Lung (tissue), 12 donors: ENCODE results near the gene MILR1. TPM values are rescaled to one million over a fixed set of nuclear protein-coding genes. Genes with fewer than 3 reads are reported as not detected.

Experiments used
- ATAC-seq: fragments of 200-7000 bp; cut with Tn5 transposase; one replicate; pipeline ENCODE4 v1.9.1; 2020; ENCODE audit warnings: moderate number of reproducible peaks; ENCODE audit not compliant: insufficient read depth, low FRiP score
- DNase-seq, 3 donors: peaks; one replicate each; pipeline ENCODE4 v3.0.0-alpha.2; 2013 to 2017
- H3K27ac ChIP-seq, 2 donors: one replicate each; pipeline ENCODE4 v1.5.1; 2013; ENCODE audit warnings: mild to moderate bottlenecking in 2 of 2, moderate library complexity in 2 of 2, control low read depth in 1 of 2, inconsistent platforms in 1 of 2, low read depth in 1 of 2, low read length in 1 of 2
- H3K27me3 ChIP-seq, 3 donors: one replicate each; pipeline ENCODE4 v1.5.1; 2013; ENCODE audit warnings: low read length in 2 of 3; ENCODE audit not compliant: control insufficient read depth in 3 of 3, insufficient read depth in 3 of 3
- H3K36me3 ChIP-seq, 4 donors: one replicate each; pipeline ENCODE4 v1.5.1; 2013; ENCODE audit warnings: low read length in 4 of 4, mild to moderate bottlenecking in 1 of 4, moderate library complexity in 1 of 4; ENCODE audit not compliant: control insufficient read depth in 4 of 4, insufficient read depth in 4 of 4
- H3K4me1 ChIP-seq, 5 donors: one replicate each; pipeline ENCODE4 v1.5.1; 2013; ENCODE audit warnings: low read length in 5 of 5, mild to moderate bottlenecking in 2 of 5, moderate library complexity in 1 of 5; ENCODE audit not compliant: control insufficient read depth in 5 of 5, insufficient read depth in 5 of 5
- H3K4me3 ChIP-seq: one replicate; pipeline ENCODE4 v1.5.1; 2013; ENCODE audit warnings: mild to moderate bottlenecking, control low read depth, moderate library complexity
- H3K9ac ChIP-seq, 2 donors: one replicate each; pipeline ENCODE4 v1.5.1; 2013; ENCODE audit warnings: low read length in 2 of 2, control low read depth in 1 of 2; ENCODE audit not compliant: insufficient read depth in 1 of 2
- H3K9me3 ChIP-seq, 4 donors: one replicate each; pipeline ENCODE4 v1.5.1; 2013; ENCODE audit warnings: low read length in 3 of 4, mild to moderate bottlenecking in 1 of 4, moderate library complexity in 1 of 4; ENCODE audit not compliant: control insufficient read depth in 4 of 4, insufficient read depth in 3 of 4
- WGBS, 2 donors: extraction: QIAGEN DNeasy Blood & Tissue Kit; methylation state at CpG; one replicate each; pipeline ENCODE4 v1.1.7; 2013; 5-methylcytosine and 5-hydroxymethylcytosine counted together
- polyA plus RNA-seq, 2 donors: library from polyadenylated mRNA; stranded (reverse); fragments of 200-250 nt; gene quantifications; one replicate each; pipeline ENCODE4 v1.2.1, GENCODE V29; 2013
- total RNA-seq, 2 donors: library from RNA; depleted of rRNA in 1 of 2; stranded (reverse); fragments of >200 nt in 1 of 2; gene quantifications; one replicate each; pipeline ENCODE4 v1.2.1, GENCODE V29; 2014 to 2021
- TF ChIP-seq, protein P1 (sequence below): IDR thresholded peaks from 2 replicates; pipeline ENCODE4 v1.5.1; 2012; ENCODE audit warnings: mild to moderate bottlenecking; ENCODE audit errors: control extremely low read depth, extremely low read depth
- donor health status: control.
- donor health status: control.
- donor health status: Bipolar disorder and iron deficiency.
- donor health status: healthy.
- donor health status: DM: yes; HTN: yes; CAD: no.

The MILR1 gene
- total and polyA plus RNA-seq, 4 donors: 6.9 to 36.3 (median 16.7) TPM

DNA sequence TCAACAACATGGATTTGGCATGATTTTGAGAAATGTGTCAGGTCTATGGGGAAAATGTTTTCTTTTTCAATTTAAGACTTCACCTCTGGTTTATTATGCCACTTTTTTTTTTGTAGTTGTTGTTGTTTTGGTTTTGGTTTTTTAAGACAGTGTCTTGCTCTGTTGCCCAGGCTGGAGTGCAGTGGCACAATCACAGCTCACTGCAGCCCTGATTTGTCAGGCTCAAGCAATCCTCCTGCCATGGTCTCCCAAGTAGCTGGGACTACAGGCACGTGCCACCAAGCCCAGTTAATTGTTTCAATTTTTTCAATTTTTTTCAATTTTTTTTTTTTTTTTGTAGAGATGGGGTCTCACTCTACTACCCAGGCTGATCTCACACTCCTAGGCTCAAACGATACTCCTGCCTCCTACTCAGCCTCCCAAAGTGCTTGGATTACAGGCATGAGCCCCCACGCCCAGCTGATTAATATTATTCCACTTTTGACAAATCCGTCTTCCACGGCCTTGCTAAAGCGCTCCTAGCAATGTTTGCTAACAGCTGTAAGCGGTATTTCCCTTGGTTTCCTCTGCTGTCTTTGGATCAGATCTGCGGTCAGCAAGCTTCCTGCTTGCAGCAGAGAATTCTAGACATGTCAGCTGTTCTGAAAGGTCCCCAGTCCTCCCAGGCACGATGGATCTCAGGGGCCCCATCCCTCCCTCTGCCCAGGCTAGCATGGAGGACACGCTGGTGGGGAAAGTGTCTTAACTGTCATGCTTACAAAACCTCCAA lies 7.0 kb upstream of the MILR1 start:
- no peak overlapping the region for H3K4me3 ChIP-seq
- H3K27me3 ChIP-seq: no peaks in the 10 kb centered on the region
- TF ChIP-seq, protein P1, sequence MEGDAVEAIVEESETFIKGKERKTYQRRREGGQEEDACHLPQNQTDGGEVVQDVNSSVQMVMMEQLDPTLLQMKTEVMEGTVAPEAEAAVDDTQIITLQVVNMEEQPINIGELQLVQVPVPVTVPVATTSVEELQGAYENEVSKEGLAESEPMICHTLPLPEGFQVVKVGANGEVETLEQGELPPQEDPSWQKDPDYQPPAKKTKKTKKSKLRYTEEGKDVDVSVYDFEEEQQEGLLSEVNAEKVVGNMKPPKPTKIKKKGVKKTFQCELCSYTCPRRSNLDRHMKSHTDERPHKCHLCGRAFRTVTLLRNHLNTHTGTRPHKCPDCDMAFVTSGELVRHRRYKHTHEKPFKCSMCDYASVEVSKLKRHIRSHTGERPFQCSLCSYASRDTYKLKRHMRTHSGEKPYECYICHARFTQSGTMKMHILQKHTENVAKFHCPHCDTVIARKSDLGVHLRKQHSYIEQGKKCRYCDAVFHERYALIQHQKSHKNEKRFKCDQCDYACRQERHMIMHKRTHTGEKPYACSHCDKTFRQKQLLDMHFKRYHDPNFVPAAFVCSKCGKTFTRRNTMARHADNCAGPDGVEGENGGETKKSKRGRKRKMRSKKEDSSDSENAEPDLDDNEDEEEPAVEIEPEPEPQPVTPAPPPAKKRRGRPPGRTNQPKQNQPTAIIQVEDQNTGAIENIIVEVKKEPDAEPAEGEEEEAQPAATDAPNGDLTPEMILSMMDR: no peak
- H3K9ac ChIP-seq: no peak overlapping the region
- no peaks in the 10 kb centered on the region for H3K36me3 ChIP-seq
- peaks cover 0 to 2% (median 0%) of the 10 kb centered on the region in 5 donors for H3K4me1 ChIP-seq
- DNase-seq (peak; percentile 25 to 51 (median 29)), ATAC-seq (peak; percentile 47)
- H3K27ac ChIP-seq: peak overlapping the region in 1 of 2 donors; percentile 84
- H3K9me3 ChIP-seq: peaks cover 0 to 15% (median 5%) of the 10 kb centered on the region in 4 donors
- WGBS, 2 donors: 15 to 33% methylated on average over 10 of the region's 10 CpGs

DNA sequence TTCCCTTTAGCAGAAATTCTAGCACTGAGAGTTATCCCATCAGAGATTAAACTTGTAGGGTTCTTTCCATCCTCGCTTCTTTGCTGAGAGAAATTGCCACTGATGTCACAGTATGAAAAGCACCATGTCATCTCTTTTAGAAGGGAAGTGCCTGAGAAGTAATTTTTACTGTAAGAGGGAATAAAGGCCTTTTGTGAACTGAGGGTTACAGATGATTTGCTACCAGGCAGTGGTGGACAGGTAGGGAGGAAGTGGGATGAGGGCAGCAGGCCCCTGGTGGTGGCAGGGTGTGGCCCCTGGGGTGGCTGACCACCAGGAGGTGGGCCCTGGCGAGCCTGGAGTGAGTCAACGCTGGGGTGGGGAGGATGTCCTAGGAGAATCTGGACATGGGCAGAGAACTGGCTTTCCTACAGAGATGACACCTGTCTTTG lies 6.4 kb upstream of the MILR1 start:
- WGBS, 2 donors: 34 to 64% methylated on average over 3 of the region's 3 CpGs
- Histone ChIP-seq H3K4me3 (no peak overlapping the region), H3K36me3 (no peaks in the 10 kb centered on the region), H3K9me3 (peaks cover 0 to 10% (median 3%) of the 10 kb centered on the region in 4 donors), H3K27me3 (no peaks in the 10 kb centered on the region), H3K27ac (peak overlapping the region in 1 of 2 donors; percentile 90), H3K4me1 (peaks cover 0 to 2% (median 0%) of the 10 kb centered on the region in 5 donors), H3K9ac (no peak overlapping the region)
- TF ChIP-seq, protein P1: no peak
- ATAC-seq (peak; percentile 53), DNase-seq (no peak)

DNA sequence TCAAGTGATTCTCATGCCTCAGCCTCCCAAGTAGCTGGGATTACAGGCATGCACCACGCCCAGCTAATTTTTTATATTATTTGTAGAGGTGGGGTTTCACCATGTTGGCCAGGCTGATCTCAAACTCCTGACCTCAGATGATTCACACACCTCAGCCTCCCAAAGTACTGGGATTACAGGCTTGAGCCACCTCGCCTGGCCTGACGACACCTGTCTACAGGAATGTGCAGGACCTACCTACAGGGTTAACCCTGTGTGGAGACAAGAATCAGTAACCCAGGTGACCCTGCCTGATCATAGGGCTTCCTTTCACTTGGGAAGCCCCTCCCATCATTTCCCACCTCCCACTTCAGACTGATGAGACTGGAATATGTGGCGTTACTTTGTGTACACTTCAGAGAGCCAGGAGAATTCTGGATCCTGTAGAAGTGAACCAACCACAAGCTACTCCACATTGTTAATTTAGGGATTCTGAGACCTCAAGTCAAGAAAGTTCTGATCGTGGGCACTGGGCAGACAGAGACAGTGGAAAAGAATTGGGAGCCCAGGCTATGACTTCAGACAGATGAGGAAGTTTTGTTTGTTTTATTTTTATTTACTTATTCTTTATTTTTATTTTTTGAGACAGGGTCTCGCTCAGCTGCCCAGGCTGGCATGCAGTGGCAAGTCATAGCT lies 5.7 kb upstream of the MILR1 start:
- Histone ChIP-seq H3K4me1 (peaks cover 0 to 3% (median 0%) of the 10 kb centered on the region in 5 donors), H3K9me3 (peaks cover 0 to 3% (median 0%) of the 10 kb centered on the region in 4 donors), H3K36me3 (no peaks in the 10 kb centered on the region), H3K27me3 (no peaks in the 10 kb centered on the region), H3K27ac (peak overlapping the region in 1 of 2 donors; percentile 45), H3K4me3 (no peak overlapping the region), H3K9ac (no peak overlapping the region)
- TF ChIP-seq, protein P1: no peak
- 74 to 83% methylated on average over 6 of the region's 6 CpGs for whole genome bisulfite sequencing, 2 donors
- ATAC-seq: peak; percentile 41
- DNase-seq: no peak
